Astrocyte of the spinal cord (primary cell): ENCODE results near the gene PSME1.

Experiments
- DNase-seq: peaks from one replicate; pipeline ENCODE4 v3.0.0; 2011; ENCODE audit warnings: low read depth, low spot score
- H3K4me3 ChIP-seq: 2 replicates; pipeline ENCODE4 v1.5.1; 2011; ENCODE audit warnings: low read depth, mild to moderate bottlenecking, low read length, moderate library complexity
- CTCF ChIP-seq: IDR thresholded peaks from 2 replicates; pipeline ENCODE4 v1.5.1; 2012; ENCODE audit warnings: low read depth, mild to moderate bottlenecking, low read length, inconsistent platforms
- in situ Hi-C: cut with HindIII; loops from 2 replicates; pipeline ENCODE4 v1.10.0; 2017; ENCODE audit warnings: low sequenced_read_pairs

The PSME1 gene

GRCh38 chr14:24135584-24135833, 485 bp upstream of the PSME1 start:
- no peak for TF ChIP-seq CTCF
- DNase-seq = no peak
- peak overlapping the region; percentile 62 for H3K4me3 ChIP-seq
- in situ Hi-C loops = no loop called here

- peak overlapping the region; percentile 62 for H3K4me3 ChIP-seq
- in situ Hi-C loops = no loop called here
Observed at GRCh38 chr14:24136684-24137528, 912 bp downstream of the PSME1 start.

DNA sequence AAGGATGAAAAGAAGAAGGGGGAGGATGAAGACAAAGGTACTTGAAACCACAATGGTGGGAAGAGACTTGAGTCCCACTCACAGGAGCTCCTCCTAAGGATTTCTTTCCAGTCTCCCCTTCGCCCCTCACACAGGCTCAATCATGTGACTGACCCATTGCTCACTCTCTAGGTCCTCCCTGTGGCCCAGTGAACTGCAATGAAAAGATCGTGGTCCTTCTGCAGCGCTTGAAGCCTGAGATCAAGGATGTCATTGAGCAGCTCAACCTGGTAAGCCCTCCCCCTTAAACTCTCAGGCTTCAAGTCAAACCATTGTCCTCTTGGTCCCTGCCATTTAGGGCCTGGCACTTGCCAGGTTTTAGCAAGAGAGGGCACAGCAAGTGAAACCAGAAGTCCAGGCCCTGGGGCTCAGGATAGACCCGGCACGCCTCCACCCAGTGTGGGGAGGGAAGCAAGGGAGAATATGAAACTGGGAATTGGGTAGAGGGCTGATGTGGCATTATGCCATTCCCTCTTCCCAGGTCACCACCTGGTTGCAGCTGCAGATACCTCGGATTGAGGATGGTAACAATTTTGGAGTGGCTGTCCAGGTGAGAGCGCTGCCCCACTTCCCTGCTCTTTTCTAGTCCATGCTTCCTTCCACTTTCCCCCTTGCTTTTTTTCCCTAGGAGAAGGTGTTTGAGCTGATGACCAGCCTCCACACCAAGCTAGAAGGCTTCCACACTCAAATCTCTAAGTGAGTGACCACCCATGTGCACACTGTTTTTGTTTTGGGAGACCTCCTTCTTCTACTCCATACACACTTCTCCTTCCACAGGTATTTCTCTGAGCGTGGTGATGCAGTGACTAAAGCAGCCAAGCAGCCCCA, 1.8 kb downstream of the PSME1 start:
- in situ Hi-C loops = no loop called here
- H3K4me3 ChIP-seq = no peak overlapping the region
- DNase-seq = no peak
- no peak for TF ChIP-seq CTCF

More at GRCh38 chr14:24136684-24137528, 912 bp downstream of the PSME1 start:
- TF ChIP-seq CTCF = no peak
- DNase-seq = no peak

GRCh38 chr14:24138396-24139271, 2.6 kb downstream of the PSME1 start:
- H3K4me3 ChIP-seq = no peak overlapping the region
- in situ Hi-C loops = no loop called here
- TF ChIP-seq CTCF = no peak

GRCh38 chr14:24139272-24139934, 3.4 kb downstream of the PSME1 start:
- peak overlapping the region; percentile 7 for H3K4me3 ChIP-seq

More at GRCh38 chr14:24138396-24139271, 2.6 kb downstream of the PSME1 start:
- no peak for DNase-seq

More at GRCh38 chr14:24139272-24139934, 3.4 kb downstream of the PSME1 start:
- no peak for DNase-seq
- TF ChIP-seq CTCF = no peak
- in situ Hi-C loops = no loop called here
